NOMO-1 treated with dmso at 0.1 percent for 144 hours (cell line): Measurements from ENCODE around the gene CNGA4.
"Not testable (repeated sequence)": the region's sequence is repeated elsewhere in the genome, so short reads cannot be mapped to it uniquely, and the experiment has no call there.

Source experiments
- DNase-seq: peaks from one replicate; lab custom pipeline; 2025; ENCODE audit not compliant: unreplicated experiment; lab: John Stamatoyannopoulos, UW

CNGA4 gene

DNA sequence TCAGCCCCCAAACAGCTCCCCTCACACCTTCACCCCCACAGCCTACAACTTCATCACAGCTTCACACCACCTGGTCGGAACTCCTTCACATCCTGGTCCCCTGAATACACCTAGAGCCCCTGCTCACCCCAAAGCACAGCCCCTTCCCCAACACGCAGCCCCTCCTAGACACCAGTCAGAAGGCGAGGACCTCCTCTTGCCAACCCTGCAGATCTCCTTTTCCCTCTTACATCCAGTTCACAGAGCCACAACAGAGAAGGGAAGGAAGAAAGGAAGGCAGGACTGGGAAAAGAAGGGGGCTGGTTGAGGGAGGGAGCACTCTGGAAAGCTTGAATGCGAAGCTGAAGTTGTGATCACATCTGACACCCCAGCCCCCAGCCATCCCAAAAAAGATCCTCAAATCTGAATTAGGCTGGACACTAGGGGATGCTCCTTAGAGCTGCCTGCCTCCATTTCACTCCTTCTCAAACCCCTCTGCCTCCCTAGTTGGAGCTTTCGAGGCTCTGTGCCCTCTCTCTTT, 21.4 kb downstream of the CNGA4 start:
- DNase-seq, result no peak

DNA sequence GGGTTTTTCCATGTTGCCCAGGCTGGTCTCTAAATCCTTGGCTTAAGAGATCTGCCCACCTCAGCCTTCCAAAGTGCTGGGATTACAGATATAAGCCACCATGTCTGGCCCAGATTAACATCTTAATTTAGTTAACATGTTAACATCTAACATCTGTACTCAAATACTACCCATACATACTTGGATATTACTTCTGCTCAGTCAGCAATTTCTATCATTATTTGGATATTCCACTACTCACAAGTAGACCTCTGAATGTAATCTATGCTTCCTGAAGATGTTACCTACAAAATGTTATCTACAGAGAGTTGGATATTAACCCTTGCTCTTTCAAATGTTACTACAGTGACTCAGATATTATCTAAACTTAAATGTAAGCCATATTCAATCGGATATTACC, 24.8 kb downstream of the CNGA4 start:
- DNase-seq, result no peak

DNA sequence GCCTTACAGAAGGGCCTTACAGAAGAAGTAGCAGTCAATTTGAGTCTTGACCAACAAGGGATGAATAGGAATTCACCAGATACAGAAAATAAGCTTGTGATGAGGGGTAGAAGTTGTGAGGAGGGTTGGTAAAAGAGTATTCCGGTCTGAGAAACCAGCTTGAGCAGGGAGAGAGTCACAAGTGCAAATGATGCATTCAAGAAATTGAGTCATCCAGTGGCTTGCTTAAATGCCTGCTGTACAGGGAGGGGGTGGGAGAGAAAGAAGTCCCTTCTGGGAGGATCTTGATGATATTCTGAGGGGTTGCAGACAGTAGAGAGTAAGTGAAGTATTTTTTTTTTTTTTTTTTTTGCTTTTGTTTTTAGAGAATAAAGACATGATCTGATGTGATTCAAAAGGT, 29.9 kb downstream of the CNGA4 start:
- no peak for DNase-seq

DNA sequence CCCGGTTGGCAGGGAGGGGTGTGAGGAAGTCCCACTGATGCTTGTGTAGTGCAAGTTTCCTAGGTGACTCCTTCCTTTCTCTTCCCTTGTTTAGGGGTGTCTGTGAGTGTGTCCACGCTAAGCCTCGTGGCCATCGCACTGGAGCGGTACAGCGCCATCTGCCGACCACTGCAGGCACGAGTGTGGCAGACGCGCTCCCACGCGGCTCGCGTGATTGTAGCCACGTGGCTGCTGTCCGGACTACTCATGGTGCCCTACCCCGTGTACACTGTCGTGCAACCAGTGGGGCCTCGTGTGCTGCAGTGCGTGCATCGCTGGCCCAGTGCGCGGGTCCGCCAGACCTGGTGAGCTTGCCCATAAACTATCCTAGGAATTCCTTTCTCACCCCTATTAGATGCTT, 31.1 kb downstream of the CNGA4 start:
- no peak for DNase-seq

DNA sequence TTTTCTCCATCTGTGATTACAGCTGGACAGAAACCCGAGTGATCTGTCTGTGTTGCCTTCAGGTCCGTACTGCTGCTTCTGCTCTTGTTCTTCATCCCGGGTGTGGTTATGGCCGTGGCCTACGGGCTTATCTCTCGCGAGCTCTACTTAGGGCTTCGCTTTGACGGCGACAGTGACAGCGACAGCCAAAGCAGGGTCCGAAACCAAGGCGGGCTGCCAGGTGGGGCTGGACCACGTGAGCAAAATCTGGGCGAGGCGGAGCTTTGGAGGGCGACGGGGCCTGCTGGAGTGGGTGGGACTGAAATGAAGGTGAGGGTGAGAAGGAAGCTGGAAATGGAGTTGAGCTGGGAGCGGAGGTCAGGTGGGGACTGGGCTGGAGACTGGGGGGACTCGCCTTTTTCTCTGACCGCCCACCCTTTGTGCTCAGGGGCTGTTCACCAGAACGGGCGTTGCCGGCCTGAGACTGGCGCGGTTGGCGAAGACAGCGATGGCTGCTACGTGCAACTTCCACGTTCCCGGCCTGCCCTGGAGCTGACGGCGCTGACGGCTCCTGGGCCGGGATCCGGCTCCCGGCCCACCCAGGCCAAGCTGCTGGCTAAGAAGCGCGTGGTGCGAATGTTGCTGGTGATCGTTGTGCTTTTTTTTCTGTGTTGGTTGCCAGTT, 31.8 kb downstream of the CNGA4 start:
- no peak for DNase-seq

DNA sequence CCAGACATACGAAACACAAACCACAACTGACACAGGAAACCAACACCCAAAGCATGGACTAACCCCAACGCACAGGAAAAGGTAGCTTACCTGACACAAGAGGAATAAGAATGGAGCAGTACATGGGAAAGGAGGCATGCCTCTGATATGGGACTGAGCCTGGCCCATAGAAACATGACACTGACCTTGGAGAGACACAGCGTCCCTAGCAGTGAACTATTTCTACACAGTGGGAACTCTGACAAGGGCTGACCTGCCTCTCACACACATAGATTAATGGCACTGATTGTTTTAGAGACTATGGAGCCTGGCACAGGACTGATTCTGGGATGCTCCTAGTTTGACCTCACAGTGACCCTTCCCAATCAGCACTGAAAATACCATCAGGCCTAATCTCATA, 32.7 kb downstream of the CNGA4 start:
- DNase-seq, result no peak

DNA sequence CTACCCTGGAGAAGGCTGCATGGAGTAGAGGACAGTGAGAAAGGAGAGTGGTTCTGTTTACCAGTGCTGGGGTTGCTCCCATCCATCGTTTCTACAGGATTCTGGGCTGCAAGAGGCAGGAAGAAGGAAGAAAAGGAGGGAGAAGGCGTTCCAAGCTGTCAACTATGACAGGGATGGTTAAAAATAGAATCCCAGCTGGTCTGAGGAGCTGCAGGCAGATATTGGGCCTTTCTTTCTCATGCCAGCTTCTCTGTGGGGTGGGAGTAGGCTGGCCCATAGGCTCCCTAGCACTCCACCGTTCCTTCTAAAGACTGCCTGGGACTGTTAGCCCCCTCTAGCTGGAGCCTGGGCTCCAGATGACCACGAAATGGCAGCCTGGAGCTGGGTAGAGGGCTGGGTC, 34.3 kb downstream of the CNGA4 start:
- no peak for DNase-seq

DNA sequence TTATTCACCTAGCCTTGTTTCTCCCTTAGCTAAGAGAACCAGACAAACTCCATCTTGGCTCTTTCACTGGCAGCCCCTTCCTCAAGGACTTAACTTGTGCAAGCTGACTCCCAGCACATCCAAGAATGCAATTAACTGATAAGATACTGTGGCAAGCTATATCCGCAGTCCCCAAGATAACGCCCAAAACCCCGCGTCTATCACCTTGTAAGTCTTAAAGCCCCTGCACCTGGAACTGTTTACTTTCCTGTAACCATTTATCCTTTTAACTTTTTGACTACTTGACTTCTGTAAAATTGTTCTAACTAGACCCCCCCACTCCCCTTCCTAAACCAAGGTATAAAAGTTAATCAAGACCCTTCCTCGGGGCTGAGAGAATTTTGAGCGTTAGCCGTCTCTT, 41.9 kb downstream of the CNGA4 start:
- not testable (repeated sequence) for DNase-seq

DNA sequence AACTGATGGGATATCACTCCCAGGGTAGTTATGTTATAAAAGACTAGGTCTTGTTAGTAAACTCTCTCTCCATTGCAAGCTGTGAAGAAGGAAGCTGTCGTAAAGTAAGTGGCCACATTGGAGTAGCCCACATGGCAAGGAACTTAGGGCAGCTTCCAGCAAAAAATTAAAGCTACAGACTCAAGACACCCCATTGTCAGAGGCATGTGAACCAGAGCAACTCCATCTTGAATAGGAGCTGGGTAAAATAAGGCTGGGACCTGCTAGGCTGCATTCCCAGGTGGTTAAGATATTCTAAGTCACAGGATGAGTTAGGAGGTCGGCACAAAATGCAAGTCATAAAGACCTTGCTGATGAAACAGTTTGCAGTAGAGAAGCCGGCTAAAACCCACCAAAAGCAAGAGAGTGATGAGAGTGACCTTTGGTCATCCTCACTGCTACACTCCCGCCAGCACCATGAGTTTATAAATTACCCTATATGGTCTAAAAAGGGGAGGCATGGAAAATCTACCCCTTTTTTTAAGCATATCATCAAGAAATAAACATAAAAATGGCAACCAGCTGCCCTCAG, 44.6 kb downstream of the CNGA4 start:
- no peak for DNase-seq

DNA sequence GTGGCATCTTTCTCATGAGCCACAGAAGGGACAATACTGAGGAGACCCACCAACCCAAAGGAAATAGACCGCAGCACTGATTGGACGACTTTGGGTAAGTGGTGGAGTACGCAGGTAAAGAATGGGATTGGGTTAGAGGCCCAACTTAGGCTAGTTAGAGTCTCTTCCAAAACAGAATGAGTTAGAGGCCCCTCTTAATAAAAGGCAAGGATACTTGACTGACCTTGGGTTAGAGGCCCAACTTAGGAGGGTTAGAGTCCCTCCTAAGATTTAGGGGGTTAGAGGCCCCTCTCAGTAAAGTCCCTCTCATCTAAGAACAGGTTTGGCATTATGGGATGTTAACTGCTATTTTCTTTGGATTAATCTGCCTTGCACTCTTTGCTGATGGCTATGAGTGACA, 45.4 kb downstream of the CNGA4 start:
- DNase-seq, result no peak

DNA sequence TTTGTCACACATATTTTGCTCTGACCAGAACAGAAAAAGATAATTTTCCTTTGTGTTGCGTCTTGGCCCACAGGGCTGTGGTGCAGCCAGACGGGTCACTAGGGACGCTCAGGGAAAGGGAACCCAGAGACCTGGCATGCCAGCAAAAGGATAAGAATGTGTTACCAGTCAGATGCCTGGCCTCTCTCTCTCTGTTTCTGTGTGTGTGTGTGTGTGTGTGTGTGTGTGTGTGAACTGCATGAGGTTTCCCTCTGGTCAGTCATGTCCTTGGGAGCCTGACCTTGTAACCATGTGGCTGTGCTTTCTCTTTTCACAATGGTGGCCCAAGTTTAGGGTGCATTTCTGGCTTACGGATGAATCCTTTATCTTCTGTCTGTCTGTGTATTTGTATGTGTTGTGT, 46.1 kb downstream of the CNGA4 start:
- no peak for DNase-seq
